Fibroblast of villous mesenchyme (primary cell): ENCODE measurements around the gene ZDHHC8. TPM values are rescaled to one million over a fixed set of nuclear protein-coding genes. Genes with fewer than 3 reads are reported as not detected.

Experiments used
- DNase-seq: peaks from one replicate; pipeline ENCODE4 v3.0.0-alpha.2; 2010; ENCODE audit warnings: low read depth
- H3K4me3 ChIP-seq: 2 replicates; pipeline ENCODE4 v1.5.1; 2011; ENCODE audit warnings: low read depth, mild to moderate bottlenecking, low read length
- CTCF ChIP-seq: IDR thresholded peaks from 2 replicates; pipeline ENCODE4 v1.5.1; 2012; ENCODE audit warnings: low read depth, mild to moderate bottlenecking, low read length; ENCODE audit not compliant: insufficient read depth
- total RNA-seq: library from RNA; depleted of rRNA; stranded (reverse); fragments of >200 nt; gene quantifications from 2 replicates; pipeline ENCODE4 v1.2.3, GENCODE V29; 2012

ZDHHC8 gene
- total RNA-seq, 1 donor, result 10.8 TPM

GRCh38 chr22:20090730-20091240 lies 40.8 kb upstream of the ZDHHC8 start:
- no peak for TF ChIP-seq CTCF
- no peak for DNase-seq
- no peak overlapping the region for H3K4me3 ChIP-seq

GRCh38 chr22:20091690-20092476 lies 39.7 kb upstream of the ZDHHC8 start:
- no peak overlapping the region for H3K4me3 ChIP-seq
- no peak for DNase-seq
- TF ChIP-seq CTCF, result no peak

GRCh38 chr22:20092477-20092854 lies 39.1 kb upstream of the ZDHHC8 start:
- no peak for DNase-seq
- TF ChIP-seq CTCF, result no peak
- no peak overlapping the region for H3K4me3 ChIP-seq

- no peak for TF ChIP-seq CTCF
- H3K4me3 ChIP-seq, result no peak overlapping the region
- DNase-seq, result no peak
These were observed 38.0 kb upstream of the ZDHHC8 start for GRCh38 chr22:20093418-20094196.

GRCh38 chr22:20094197-20094807 lies 37.3 kb upstream of the ZDHHC8 start:
- DNase-seq, result no peak
- no peak for TF ChIP-seq CTCF
- H3K4me3 ChIP-seq, result no peak overlapping the region

GRCh38 chr22:20095521-20095920 lies 36.1 kb upstream of the ZDHHC8 start:
- no peak for TF ChIP-seq CTCF
- DNase-seq, result no peak
- H3K4me3 ChIP-seq, result no peak overlapping the region
